Keratinocyte (primary cell): Measurements from ENCODE around the gene GEMIN8. TPM values are rescaled to one million over a fixed set of nuclear protein-coding genes. Genes with fewer than 3 reads are reported as not detected.

Source experiments
- DNase-seq: peaks from one replicate; pipeline ENCODE4 v3.0.0-alpha.2; 2011; ENCODE audit warnings: low read depth, missing footprints, low spot score
- FAIRE-seq: peaks from 2 replicates; lab custom pipeline; 2011; peaks lifted over from hg19 to GRCh38; lab: Jason Lieb, UNC
- H2AFZ ChIP-seq: 2 replicates; pipeline ENCODE4 v1.6.0; 2012; ENCODE audit warnings: low read length, control low read depth, inconsistent platforms; ENCODE audit not compliant: control insufficient read depth
- H3K27ac ChIP-seq: 2 replicates; pipeline ENCODE4 v1.5.1; 2011; ENCODE audit warnings: low read length; ENCODE audit not compliant: control insufficient read depth, insufficient read depth
- H3K27me3 ChIP-seq: 3 replicates; pipeline ENCODE4 v1.6.0; 2011; ENCODE audit warnings: low read length; ENCODE audit not compliant: control insufficient read depth, insufficient read depth; ENCODE audit errors: extremely low read depth
- H3K36me3 ChIP-seq, 2 experiments: 2 replicates in 1 of 2; 3 replicates in 1 of 2; pipeline ENCODE4 v1.5.1; 2011; ENCODE audit warnings: low read length in 2 of 2, mild to moderate bottlenecking in 1 of 2; ENCODE audit not compliant: control insufficient read depth in 2 of 2, insufficient read depth in 2 of 2; ENCODE audit errors: extremely low read depth in 1 of 2
- H3K4me1 ChIP-seq: 3 replicates; pipeline ENCODE4 v1.5.1; 2011; ENCODE audit warnings: low read length; ENCODE audit not compliant: control insufficient read depth, insufficient read depth; ENCODE audit errors: extremely low read depth
- H3K4me2 ChIP-seq: 3 replicates; pipeline ENCODE4 v1.6.0; 2011; ENCODE audit warnings: low read depth, low read length; ENCODE audit not compliant: control insufficient read depth, insufficient read depth; ENCODE audit errors: extremely low read depth
- H3K4me3 ChIP-seq, 3 experiments: fragments of 200-600 bp in 1 of 3; sonication (generic) in 1 of 3; 2 replicates in 2 of 3; 3 replicates in 1 of 3; pipeline ENCODE4 v1.5.1; 2011 to 2016; ENCODE audit warnings: low read length in 3 of 3, mild to moderate bottlenecking in 3 of 3, control low read depth in 2 of 3, inconsistent platforms in 1 of 3, low read depth in 1 of 3, mixed read lengths in 1 of 3, mixed run types in 1 of 3, moderate library complexity in 1 of 3; ENCODE audit not compliant: control insufficient read depth in 2 of 3, insufficient read depth in 2 of 3; ENCODE audit errors: extremely low read depth in 1 of 3
- H3K79me2 ChIP-seq: 2 replicates; pipeline ENCODE4 v1.6.0; 2012; ENCODE audit warnings: low read length; ENCODE audit not compliant: control insufficient read depth, insufficient read depth
- H3K9ac ChIP-seq: 3 replicates; pipeline ENCODE4 v1.6.0; 2011; ENCODE audit warnings: low read length; ENCODE audit not compliant: control insufficient read depth, insufficient read depth; ENCODE audit errors: extremely low read depth
- H3K9me1 ChIP-seq: 3 replicates; pipeline ENCODE4 v1.6.0; 2011; ENCODE audit warnings: low read length; ENCODE audit not compliant: control insufficient read depth, insufficient read depth; ENCODE audit errors: extremely low read depth
- H3K9me3 ChIP-seq: 2 replicates; pipeline ENCODE4 v1.5.1; 2012; ENCODE audit warnings: low read depth, low read length; ENCODE audit not compliant: control insufficient read depth
- H4K20me1 ChIP-seq: 3 replicates; pipeline ENCODE4 v1.6.0; 2011; ENCODE audit warnings: low read length; ENCODE audit not compliant: control insufficient read depth, insufficient read depth; ENCODE audit errors: extremely low read depth
- CTCF ChIP-seq, 3 experiments: IDR thresholded peaks in 1 of 3; conservative IDR thresholded peaks in 1 of 3; optimal IDR thresholded peaks in 1 of 3; 2 replicates in 2 of 3; 3 replicates in 1 of 3; pipeline versions ENCODE3 to v1.5.1; 2011; ENCODE audit warnings: low read length in 3 of 3, mild to moderate bottlenecking in 3 of 3, moderate library complexity in 2 of 3, control low read depth in 1 of 3, inconsistent platforms in 1 of 3; ENCODE audit not compliant: insufficient read depth in 2 of 3; ENCODE audit errors: extremely low read depth in 1 of 3
- EZH2 ChIP-seq: IDR thresholded peaks from one replicate; pipeline ENCODE4 v1.6.1; 2012; ENCODE audit warnings: inconsistent platforms, mild to moderate bottlenecking, low read length, moderate library complexity
- dilution Hi-C: fragments of 300-500 bp; cut with MboI; formaldehyde crosslinking; loops from one replicate; pipeline ENCODE4 v1.7.0; 2020; ENCODE audit warnings: low sequenced_read_pairs; ENCODE audit not compliant: extremely low pct_ligation_motif_present
- polyA plus RNA-seq, 5 experiments: library from polyadenylated mRNA; depleted of rRNA in 3 of 5; stranded (reverse) in 3 of 5; stranded (forward) in 1 of 5; unstranded in 1 of 5; fragments of >200 nt; gene quantifications; 1 replicate in 1 of 5; 2 replicates in 3 of 5; 3 replicates in 1 of 5; pipeline versions ENCODE4 v1.2.1 to v1.2.3, GENCODE V29; 2011 to 2012; ENCODE audit warnings: missing spikeins in 2 of 5, low read depth in 1 of 5, low replicate concordance in 1 of 5

Gene GEMIN8
- polyA plus RNA-seq, 1 donor (not counting 4 experiments of a cell fraction or from before 2014, with no cell fraction given): 38.8 TPM

GRCh38 chrX:14026121-14026520 lies 3.6 kb downstream of the GEMIN8 start:
- Histone ChIP-seq H4K20me1 (no peaks in the 10 kb centered on the region), H3K9ac (no peak overlapping the region), H3K27me3 (no peaks in the 10 kb centered on the region), H3K36me3 (peaks cover 0 to 3% of the 10 kb centered on the region in 2 experiments), H3K27ac (no peak overlapping the region), H3K4me3 (no peak overlapping the region), H3K4me2 (no peak overlapping the region), H3K9me1 (peaks cover 3% of the 10 kb centered on the region), H3K4me1 (peaks cover 24% of the 10 kb centered on the region), H3K9me3 (no peaks in the 10 kb centered on the region), H3K79me2 (peaks cover 3% of the 10 kb centered on the region), H2AFZ (no peak overlapping the region)
- TF ChIP-seq CTCF (optimal IDR thresholded peaks at IDR 0.05 in 1 of 3, IDR thresholded peaks at IDR 0.05 in 1 of 3, conservative IDR thresholded peaks at IDR 0.05 in 1 of 3; ENCODE audit: extremely low read depth in 1 of 3, insufficient read depth in 2 of 3, low read length in 3 of 3) (no peak), EZH2 (no peak)
- peak; percentile 51 for FAIRE-seq
- dilution Hi-C loops: no loop called here
- no peak for DNase-seq

GRCh38 chrX:14022019-14022418 lies 7.7 kb downstream of the GEMIN8 start:
- H4K20me1 ChIP-seq: no peaks in the 10 kb centered on the region
- H3K79me2 ChIP-seq: peaks cover 3% of the 10 kb centered on the region
- H3K27me3 ChIP-seq: no peaks in the 10 kb centered on the region
- peaks cover 2% of the 10 kb centered on the region for H3K9me1 ChIP-seq
- no peak overlapping the region for H3K4me3 ChIP-seq
- dilution Hi-C loops: no loop called here
- no peak for TF ChIP-seq EZH2
- no peak for TF ChIP-seq CTCF (optimal IDR thresholded peaks at IDR 0.05 in 1 of 3, IDR thresholded peaks at IDR 0.05 in 1 of 3, conservative IDR thresholded peaks at IDR 0.05 in 1 of 3; ENCODE audit: extremely low read depth in 1 of 3, insufficient read depth in 2 of 3, low read length in 3 of 3)
- DNase-seq (no peak), FAIRE-seq (no peak)
- H3K27ac ChIP-seq: no peak overlapping the region
- no peak overlapping the region for H3K9ac ChIP-seq
- H3K4me2 ChIP-seq: no peak overlapping the region
- H3K36me3 ChIP-seq: peaks cover 5 to 19% of the 10 kb centered on the region in 2 experiments
- H2AFZ ChIP-seq: no peak overlapping the region
- no peaks in the 10 kb centered on the region for H3K9me3 ChIP-seq
- peaks cover 5% of the 10 kb centered on the region for H3K4me1 ChIP-seq
